Astrocyte (in vitro differentiated cells and primary cell): Measurements from ENCODE around the gene ACACA. TPM values are rescaled to one million over a fixed set of nuclear protein-coding genes. Genes with fewer than 3 reads are reported as not detected.

Experiments used
- DNase-seq: peaks from one replicate; pipeline ENCODE4 v3.0.0-alpha.2; 2010; ENCODE audit warnings: low read depth
- FAIRE-seq: peaks from 2 replicates; lab custom pipeline; 2011; peaks lifted over from hg19 to GRCh38; lab: Jason Lieb, UNC
- H2AFZ ChIP-seq: 2 replicates; pipeline ENCODE4 v1.6.0; 2012; ENCODE audit warnings: low read depth, low read length, inconsistent platforms
- H3K27ac ChIP-seq: 2 replicates; pipeline ENCODE4 v1.5.1; 2011; ENCODE audit warnings: low read depth, low read length, inconsistent platforms
- H3K27me3 ChIP-seq: 2 replicates; pipeline ENCODE4 v1.6.0; 2011; ENCODE audit warnings: low read length, inconsistent platforms; ENCODE audit not compliant: insufficient read depth
- H3K36me3 ChIP-seq: 2 replicates; pipeline ENCODE4 v1.5.1; 2011; ENCODE audit warnings: low read length, inconsistent platforms; ENCODE audit not compliant: insufficient read depth
- H3K4me1 ChIP-seq: 2 replicates; pipeline ENCODE4 v1.5.1; 2011; ENCODE audit warnings: low read length, inconsistent platforms; ENCODE audit not compliant: insufficient read depth
- H3K4me2 ChIP-seq: 2 replicates; pipeline ENCODE4 v1.6.0; 2012; ENCODE audit warnings: low read length, inconsistent platforms
- H3K4me3 ChIP-seq: 2 replicates; pipeline ENCODE4 v1.5.1; 2011; ENCODE audit warnings: low read depth, mild to moderate bottlenecking, low read length, inconsistent platforms; ENCODE audit not compliant: insufficient read depth
- H3K79me2 ChIP-seq: 2 replicates; pipeline ENCODE4 v1.6.0; 2012; ENCODE audit warnings: mild to moderate bottlenecking, low read length, inconsistent platforms; ENCODE audit not compliant: insufficient read depth
- H3K9ac ChIP-seq: 2 replicates; pipeline ENCODE4 v1.6.0; 2012; ENCODE audit warnings: mild to moderate bottlenecking, low read length, inconsistent platforms
- H3K9me3 ChIP-seq: 2 replicates; pipeline ENCODE4 v1.5.1; 2012; ENCODE audit warnings: low read depth, mild to moderate bottlenecking, low read length, inconsistent platforms; ENCODE audit not compliant: insufficient read depth
- H4K20me1 ChIP-seq: 2 replicates; pipeline ENCODE4 v1.6.0; 2012; ENCODE audit warnings: low read length, inconsistent platforms; ENCODE audit not compliant: insufficient read depth
- H3K27ac Mint-ChIP-seq: one replicate; pipeline ENCODE4 v1.8.0; 2021; ENCODE audit warnings: mild to moderate bottlenecking, mixed read lengths; ENCODE audit not compliant: unreplicated experiment
- H3K27me3 Mint-ChIP-seq: one replicate; pipeline ENCODE4 v1.8.0; 2021; ENCODE audit warnings: low read depth, mixed read lengths; ENCODE audit not compliant: unreplicated experiment
- H3K36me3 Mint-ChIP-seq: one replicate; pipeline ENCODE4 v1.8.0; 2021; ENCODE audit warnings: low read depth, mixed read lengths; ENCODE audit not compliant: unreplicated experiment
- H3K4me1 Mint-ChIP-seq: one replicate; pipeline ENCODE4 v1.8.0; 2021; ENCODE audit warnings: low read depth, mixed read lengths; ENCODE audit not compliant: unreplicated experiment
- H3K4me3 Mint-ChIP-seq: one replicate; pipeline ENCODE4 v1.8.0; 2021; ENCODE audit warnings: mild to moderate bottlenecking, moderate library complexity, mixed read lengths; ENCODE audit not compliant: unreplicated experiment
- H3K9me3 Mint-ChIP-seq: one replicate; pipeline ENCODE4 v1.8.0; 2021; ENCODE audit warnings: mild to moderate bottlenecking, mixed read lengths; ENCODE audit not compliant: unreplicated experiment
- EZH2 ChIP-seq: IDR thresholded peaks from 2 replicates; pipeline ENCODE4 v1.6.1; 2012; ENCODE audit warnings: mild to moderate bottlenecking, low read length, inconsistent platforms; ENCODE audit not compliant: insufficient read depth
- total RNA-seq: library from RNA; stranded (reverse); gene quantifications from 2 replicates; pipeline ENCODE4 v1.2.1, GENCODE V29; 2021
- TF ChIP-seq, protein P1 (sequence below): IDR thresholded peaks from 2 replicates; pipeline ENCODE4 v1.5.1; 2011; ENCODE audit warnings: low read depth, mild to moderate bottlenecking, inconsistent platforms, low read length, moderate library complexity; ENCODE audit not compliant: insufficient read depth

The ACACA gene
- total RNA-seq, 1 donor from 2014 or later = 88.3 TPM

DNA sequence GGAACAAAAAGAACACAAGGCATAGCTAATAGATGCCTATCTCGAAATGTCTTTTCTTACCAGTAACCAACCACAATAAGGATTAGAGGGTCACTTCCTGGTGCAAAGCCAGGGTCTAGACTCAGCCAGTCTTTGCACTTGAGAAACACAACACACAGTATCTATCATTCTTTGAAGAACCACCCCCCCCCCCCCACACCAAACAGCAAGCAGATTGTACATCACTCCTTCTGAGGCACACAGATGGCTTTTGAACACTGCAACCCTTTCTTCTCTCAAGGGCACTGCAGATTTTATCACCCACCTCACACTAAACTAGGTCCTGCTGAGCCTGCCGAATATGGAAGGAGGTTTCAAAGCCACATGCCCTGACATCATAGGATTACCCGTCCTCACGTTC, 312.2 kb downstream of the ACACA start:
- FAIRE-seq (no peak), DNase-seq (no peak)
- no peak for TF ChIP-seq EZH2
- TF ChIP-seq, protein P1, sequence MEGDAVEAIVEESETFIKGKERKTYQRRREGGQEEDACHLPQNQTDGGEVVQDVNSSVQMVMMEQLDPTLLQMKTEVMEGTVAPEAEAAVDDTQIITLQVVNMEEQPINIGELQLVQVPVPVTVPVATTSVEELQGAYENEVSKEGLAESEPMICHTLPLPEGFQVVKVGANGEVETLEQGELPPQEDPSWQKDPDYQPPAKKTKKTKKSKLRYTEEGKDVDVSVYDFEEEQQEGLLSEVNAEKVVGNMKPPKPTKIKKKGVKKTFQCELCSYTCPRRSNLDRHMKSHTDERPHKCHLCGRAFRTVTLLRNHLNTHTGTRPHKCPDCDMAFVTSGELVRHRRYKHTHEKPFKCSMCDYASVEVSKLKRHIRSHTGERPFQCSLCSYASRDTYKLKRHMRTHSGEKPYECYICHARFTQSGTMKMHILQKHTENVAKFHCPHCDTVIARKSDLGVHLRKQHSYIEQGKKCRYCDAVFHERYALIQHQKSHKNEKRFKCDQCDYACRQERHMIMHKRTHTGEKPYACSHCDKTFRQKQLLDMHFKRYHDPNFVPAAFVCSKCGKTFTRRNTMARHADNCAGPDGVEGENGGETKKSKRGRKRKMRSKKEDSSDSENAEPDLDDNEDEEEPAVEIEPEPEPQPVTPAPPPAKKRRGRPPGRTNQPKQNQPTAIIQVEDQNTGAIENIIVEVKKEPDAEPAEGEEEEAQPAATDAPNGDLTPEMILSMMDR = no peak
- Histone ChIP-seq H3K9ac (no peak overlapping the region), H3K4me3 (no peak overlapping the region), H3K79me2 (no peaks in the 10 kb centered on the region), H3K36me3 (peaks cover 28% of the 10 kb centered on the region), H3K4me2 (no peak overlapping the region), H3K27ac (no peak overlapping the region), H3K9me3 (no peaks in the 10 kb centered on the region), H3K27me3 (no peaks in the 10 kb centered on the region), H2AFZ (no peak overlapping the region), H3K4me1 (no peaks in the 10 kb centered on the region), H4K20me1 (peaks cover 12% of the 10 kb centered on the region)
- Mint-ChIP-seq H3K4me3 (no peak overlapping the region), H3K9me3 (no peaks in the 10 kb centered on the region), H3K4me1 (peaks cover 10% of the 10 kb centered on the region), H3K36me3 (peaks cover 9% of the 10 kb centered on the region), H3K27me3 (no peaks in the 10 kb centered on the region), H3K27ac (no peak overlapping the region)

DNA sequence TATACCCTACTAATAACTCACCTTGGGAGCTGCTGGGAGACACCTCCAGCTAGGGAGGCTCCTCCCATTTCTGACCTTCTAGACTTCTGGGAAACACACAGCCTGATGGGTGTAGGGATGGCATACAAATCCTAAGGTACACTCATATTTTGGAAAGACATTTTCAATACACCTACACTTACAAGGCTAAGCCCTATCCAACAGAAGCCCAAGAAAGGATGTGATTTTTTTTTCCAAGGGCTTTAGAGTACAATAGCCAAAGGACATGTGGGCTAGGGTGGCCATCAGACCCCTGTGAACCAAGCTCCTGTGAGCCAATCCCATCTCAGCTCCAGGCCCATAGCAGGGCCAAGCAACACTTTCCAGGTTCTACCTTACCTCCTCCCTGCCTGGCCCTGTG, 313.9 kb downstream of the ACACA start:
- peaks cover 28% of the 10 kb centered on the region for H3K36me3 ChIP-seq

DNA sequence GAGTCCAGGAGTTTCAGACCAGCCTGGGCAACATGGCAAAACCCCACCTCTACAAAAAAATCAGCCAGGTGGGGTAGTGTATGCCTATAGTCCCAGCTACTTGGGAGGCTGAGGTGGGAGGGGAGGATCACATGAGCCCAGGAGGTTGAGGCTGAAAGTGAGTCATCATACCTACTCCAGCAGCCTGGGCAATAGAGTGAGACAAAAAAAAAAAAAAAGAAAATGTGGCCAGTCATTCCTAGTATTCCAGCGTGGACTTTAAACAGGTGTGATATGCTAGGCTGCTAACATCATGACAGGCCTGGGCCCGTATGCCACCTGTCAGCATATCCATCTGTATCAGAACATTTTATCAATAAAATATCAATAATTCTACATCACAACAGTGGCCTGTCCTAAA, 314.6 kb downstream of the ACACA start:
- no peak overlapping the region for H3K27ac Mint-ChIP-seq
- H3K27me3 Mint-ChIP-seq = no peaks in the 10 kb centered on the region
- peaks cover 12% of the 10 kb centered on the region for H3K36me3 Mint-ChIP-seq

More for the DNA sequence above, 313.9 kb downstream of the ACACA start:
- Histone ChIP-seq H3K4me1 (no peaks in the 10 kb centered on the region), H3K4me3 (no peak overlapping the region), H3K79me2 (no peaks in the 10 kb centered on the region), H3K4me2 (no peak overlapping the region), H3K27me3 (no peaks in the 10 kb centered on the region), H2AFZ (no peak overlapping the region), H3K9ac (no peak overlapping the region), H4K20me1 (peaks cover 8% of the 10 kb centered on the region), H3K27ac (no peak overlapping the region), H3K9me3 (no peaks in the 10 kb centered on the region)
- H3K9me3 Mint-ChIP-seq = no peaks in the 10 kb centered on the region
- no peak for DNase-seq
- TF ChIP-seq, protein P1 = no peak
- TF ChIP-seq EZH2 = no peak
- no peak for FAIRE-seq
- no peak overlapping the region for H3K27ac Mint-ChIP-seq
- H3K4me3 Mint-ChIP-seq = no peak overlapping the region
- H3K27me3 Mint-ChIP-seq = no peaks in the 10 kb centered on the region
- peaks cover 11% of the 10 kb centered on the region for H3K36me3 Mint-ChIP-seq
- peaks cover 10% of the 10 kb centered on the region for H3K4me1 Mint-ChIP-seq

More for the DNA sequence above, 314.6 kb downstream of the ACACA start:
- Histone ChIP-seq H3K4me2 (no peak overlapping the region), H3K4me1 (no peaks in the 10 kb centered on the region), H3K36me3 (peaks cover 23% of the 10 kb centered on the region), H3K9ac (no peak overlapping the region), H2AFZ (no peak overlapping the region), H3K4me3 (no peak overlapping the region), H3K79me2 (no peaks in the 10 kb centered on the region), H3K27ac (no peak overlapping the region), H3K27me3 (no peaks in the 10 kb centered on the region), H4K20me1 (peaks cover 8% of the 10 kb centered on the region), H3K9me3 (no peaks in the 10 kb centered on the region)
- H3K4me3 Mint-ChIP-seq = no peak overlapping the region
- no peak for FAIRE-seq
- DNase-seq = peak; percentile 12
- no peaks in the 10 kb centered on the region for H3K9me3 Mint-ChIP-seq
- peaks cover 10% of the 10 kb centered on the region for H3K4me1 Mint-ChIP-seq
- TF ChIP-seq EZH2 = no peak
- TF ChIP-seq, protein P1 = no peak
